H1 (cell line): ENCODE data around the gene PHC2. TPM values are rescaled to one million over a fixed set of nuclear protein-coding genes. Genes with fewer than 3 reads are reported as not detected.

Source experiments
- CTCF ChIA-PET: fragments of 300-600 bp; sonication (Branson Sonifier 250); formaldehyde crosslinking; loops from one replicate; lab custom pipeline; 2021; ENCODE audit not compliant: partially characterized antibody; lab: Charles Lee
- POLR2A ChIA-PET: fragments of 300-600 bp; sonication (Branson Sonifier 250); formaldehyde crosslinking; loops from one replicate; lab custom pipeline; 2021; ENCODE audit warnings: inconsistent platforms; ENCODE audit not compliant: partially characterized antibody; lab: Charles Lee
- DNase-seq, 2 experiments: peaks; one replicate each; pipeline versions ENCODE4 v3.0.0 to v3.0.0-alpha.2; 2010 to 2022; ENCODE audit warnings: low spot score in 2 of 2, low read depth in 1 of 2, mixed read lengths in 1 of 2
- FAIRE-seq: peaks from 2 replicates; lab custom pipeline; 2011; peaks lifted over from hg19 to GRCh38; lab: Jason Lieb, UNC
- H2AFZ ChIP-seq: 2 replicates; pipeline ENCODE4 v1.8.1; 2012; ENCODE audit warnings: low read length, inconsistent platforms
- H2AK5ac ChIP-seq: 2 replicates; pipeline ENCODE4 v1.6.1; 2013; ENCODE audit warnings: low read depth, low read length
- H2BK120ac ChIP-seq: replicated peaks from 2 replicates; pipeline ENCODE3; 2013; ENCODE audit warnings: low read depth, low read length, inconsistent platforms
- H2BK12ac ChIP-seq: 2 replicates; pipeline ENCODE4 v1.6.1; 2013; ENCODE audit warnings: low read depth, low read length
- H2BK15ac ChIP-seq: 2 replicates; pipeline ENCODE4 v1.6.1; 2013; ENCODE audit warnings: low read length
- H2BK20ac ChIP-seq: 2 replicates; pipeline ENCODE4 v1.6.1; 2013; ENCODE audit warnings: low read length
- H2BK5ac ChIP-seq: 2 replicates; pipeline ENCODE4 v1.6.1; 2013; ENCODE audit warnings: low read depth, low read length
- H3K14ac ChIP-seq: 2 replicates; pipeline ENCODE4 v1.6.1; 2013; ENCODE audit warnings: inconsistent platforms; ENCODE audit not compliant: insufficient read length
- H3K18ac ChIP-seq: 2 replicates; pipeline ENCODE4 v1.6.1; 2013; ENCODE audit warnings: low read length; ENCODE audit errors: extremely low read depth
- H3K23ac ChIP-seq: 2 replicates; pipeline ENCODE4 v1.6.1; 2013; ENCODE audit warnings: inconsistent platforms; ENCODE audit not compliant: insufficient read length
- H3K23me2 ChIP-seq: 2 replicates; pipeline ENCODE4 v1.6.1; 2013; ENCODE audit warnings: low read depth, low read length
- H3K27ac ChIP-seq: 2 replicates; pipeline ENCODE4 v1.6.1; 2011; ENCODE audit warnings: low read depth, low read length, inconsistent platforms
- H3K27me3 ChIP-seq, 4 experiments: replicated peaks in 1 of 4; 1 replicate in 1 of 4; 2 replicates in 3 of 4; pipeline versions ENCODE4 v1.6.1 to v1.8.1; 2011 to 2013; ENCODE audit warnings: low read length in 3 of 4, mild to moderate bottlenecking in 3 of 4, inconsistent platforms in 2 of 4, mixed read lengths in 2 of 4, moderate library complexity in 1 of 4; ENCODE audit not compliant: control insufficient read depth in 3 of 4, insufficient read depth in 3 of 4; ENCODE audit errors: extremely low read depth in 1 of 4
- H3K36me3 ChIP-seq, 4 experiments: 2 replicates each; pipeline versions ENCODE4 v1.6.1 to v1.8.1; 2011 to 2013; ENCODE audit warnings: mild to moderate bottlenecking in 4 of 4, low read length in 3 of 4, moderate library complexity in 2 of 4, control low read depth in 1 of 4, inconsistent platforms in 1 of 4; ENCODE audit not compliant: insufficient read depth in 4 of 4, control insufficient read depth in 2 of 4
- H3K4ac ChIP-seq: replicated peaks from 2 replicates; pipeline ENCODE3; 2013; ENCODE audit warnings: low read length, low read depth, mixed read lengths, inconsistent platforms; ENCODE audit not compliant: insufficient read length
- H3K4me1 ChIP-seq, 4 experiments: replicated peaks in 1 of 4; 1 replicate in 1 of 4; 2 replicates in 3 of 4; pipeline versions ENCODE4 v1.6.1 to v1.8.1; 2011 to 2013; ENCODE audit warnings: low read length in 3 of 4, inconsistent platforms in 2 of 4, mixed read lengths in 1 of 4; ENCODE audit not compliant: insufficient read depth in 4 of 4, control insufficient read depth in 3 of 4
- H3K4me2 ChIP-seq, 2 experiments: 2 replicates each; pipeline versions ENCODE4 v1.6.1 to v1.8.1; 2011 to 2013; ENCODE audit warnings: low read depth in 2 of 2, low read length in 2 of 2, control low read depth in 1 of 2, inconsistent platforms in 1 of 2, mild to moderate bottlenecking in 1 of 2; ENCODE audit not compliant: insufficient read depth in 1 of 2
- H3K4me3 ChIP-seq, 4 experiments: fragments of 200-600, 300-600 bp in 1 of 4; sonication (generic), shearing (Covaris generic), sonication (Bioruptor Twin) in 1 of 4; 2 replicates each; pipeline versions ENCODE4 v1.5.1 to v1.8.1; 2011 to 2016; ENCODE audit warnings: low read length in 4 of 4, low read depth in 3 of 4, control low read depth in 2 of 4, inconsistent platforms in 2 of 4, mild to moderate bottlenecking in 2 of 4, mixed read lengths in 1 of 4, moderate library complexity in 1 of 4; ENCODE audit not compliant: insufficient read depth in 2 of 4; ENCODE audit errors: extremely low read depth in 1 of 4
- H3K56ac ChIP-seq: replicated peaks from 2 replicates; pipeline ENCODE3; 2013; ENCODE audit warnings: low read depth, mild to moderate bottlenecking, mixed read lengths, low read length, inconsistent platforms; ENCODE audit not compliant: insufficient read length
- H3K79me1 ChIP-seq: 2 replicates; pipeline ENCODE4 v1.6.1; 2013; ENCODE audit warnings: low read depth, low read length, control low read depth
- H3K79me2 ChIP-seq, 2 experiments: 2 replicates each; pipeline versions ENCODE4 v1.6.1 to v1.8.1; 2012 to 2013; ENCODE audit warnings: low read length in 2 of 2, mild to moderate bottlenecking in 2 of 2, inconsistent platforms in 1 of 2; ENCODE audit not compliant: insufficient read depth in 2 of 2, control insufficient read depth in 1 of 2
- H3K9ac ChIP-seq, 4 experiments: replicated peaks in 1 of 4; 1 replicate in 1 of 4; 2 replicates in 3 of 4; pipeline versions ENCODE4 v1.6.1 to v1.8.1; 2011 to 2013; ENCODE audit warnings: low read depth in 3 of 4, low read length in 3 of 4, control low read depth in 2 of 4, mild to moderate bottlenecking in 2 of 4, moderate library complexity in 2 of 4, inconsistent platforms in 1 of 4; ENCODE audit errors: extremely low read depth in 1 of 4
- H3K9me3 ChIP-seq, 2 experiments: 2 replicates each; pipeline versions ENCODE4 v1.6.1 to v1.8.1; 2012 to 2013; ENCODE audit warnings: mild to moderate bottlenecking in 2 of 2, moderate library complexity in 2 of 2, control low read depth in 1 of 2, inconsistent platforms in 1 of 2, low read depth in 1 of 2, low read length in 1 of 2, mixed read lengths in 1 of 2; ENCODE audit not compliant: insufficient read depth in 2 of 2
- H4K20me1 ChIP-seq, 2 experiments: replicated peaks in 1 of 2; 2 replicates each; pipeline versions ENCODE3 to v1.8.1; 2011 to 2013; ENCODE audit warnings: inconsistent platforms in 2 of 2, low read length in 2 of 2, mild to moderate bottlenecking in 1 of 2; ENCODE audit not compliant: insufficient read depth in 2 of 2, control insufficient read depth in 1 of 2
- H4K5ac ChIP-seq: 2 replicates; pipeline ENCODE4 v1.6.1; 2013; ENCODE audit warnings: low read length, low read depth, mixed read lengths, inconsistent platforms; ENCODE audit not compliant: insufficient read length
- H4K8ac ChIP-seq: 2 replicates; pipeline ENCODE4 v1.8.0; 2013; ENCODE audit warnings: mild to moderate bottlenecking, moderate library complexity, low read length, inconsistent platforms; ENCODE audit not compliant: insufficient read depth; ENCODE audit errors: extremely low read depth
- H4K91ac ChIP-seq: replicated peaks from 2 replicates; pipeline ENCODE3; 2013; ENCODE audit warnings: low read length, mixed read lengths, inconsistent platforms; ENCODE audit not compliant: insufficient read length
- GABPA ChIP-seq: IDR thresholded peaks from 2 replicates; pipeline ENCODE4 v1.6.1; 2011; ENCODE audit warnings: mild to moderate bottlenecking, low read length, moderate library complexity, borderline replicate concordance; ENCODE audit not compliant: insufficient read depth
- NRF1 ChIP-seq: IDR thresholded peaks from 2 replicates; pipeline ENCODE4 v1.6.1; 2011; ENCODE audit warnings: mild to moderate bottlenecking, low read depth, low read length, improper control_type of control experiment
- POU5F1 ChIP-seq: IDR thresholded peaks from 2 replicates; pipeline ENCODE4 v1.6.1; 2011; ENCODE audit warnings: low read depth, mild to moderate bottlenecking, low read length, moderate library complexity
- RAD21 ChIP-seq, 2 experiments: IDR thresholded peaks in 1 of 2; conservative IDR thresholded peaks in 1 of 2; 2 replicates each; pipeline ENCODE4 v1.6.1; 2011; ENCODE audit warnings: low read depth in 2 of 2, low read length in 2 of 2, improper control_type of control experiment in 1 of 2, inconsistent platforms in 1 of 2, mild to moderate bottlenecking in 1 of 2, moderate library complexity in 1 of 2
- WGBS, 2 experiments: shearing (Covaris generic) in 1 of 2; methylation state at CpG; one replicate each; pipeline versions ENCODE4 v1.1.6 to v1.1.7; 2013 to 2015; ENCODE audit warnings: low lambda C conversion rate in 2 of 2, mixed read lengths in 2 of 2, inconsistent platforms in 1 of 2, low coverage in 1 of 2, missing lambda C conversion rate in 1 of 2; ENCODE audit not compliant: insufficient replicate concordance in 2 of 2, insufficient coverage in 1 of 2, insufficient read length in 1 of 2; ENCODE audit errors: extremely low coverage in 1 of 2, missing lambda C conversion rate in 1 of 2; 5-methylcytosine and 5-hydroxymethylcytosine counted together
- polyA plus RNA-seq, 7 experiments: library from polyadenylated mRNA; depleted of rRNA in 3 of 7; stranded (reverse) in 5 of 7; unstranded in 2 of 7; fragments of >200 nt in 5 of 7; fragments of 200-250 nt in 2 of 7; gene quantifications; 1 replicate in 5 of 7; 2 replicates in 1 of 7; 4 replicates in 1 of 7; pipeline versions ENCODE4 v1.2.1 to v1.2.3, GENCODE V29; 2011 to 2013; ENCODE audit warnings: missing spikeins in 2 of 7, mixed read lengths in 2 of 7
- total RNA-seq: library from RNA; stranded (reverse); fragmentation: NEBNext Ultra II Directional; extraction: Animal tissue kit (Norgen Biotek cat#: 25700); gene quantifications from 2 replicates; pipeline ENCODE4 v1.2.1, GENCODE V29; 2021

Gene PHC2
- total and polyA plus RNA-seq, 2 of the 8 experiments (the other 6 are each of a cell fraction or from before 2014, with no cell fraction given) = 5.6 to 14.2 TPM

DNA sequence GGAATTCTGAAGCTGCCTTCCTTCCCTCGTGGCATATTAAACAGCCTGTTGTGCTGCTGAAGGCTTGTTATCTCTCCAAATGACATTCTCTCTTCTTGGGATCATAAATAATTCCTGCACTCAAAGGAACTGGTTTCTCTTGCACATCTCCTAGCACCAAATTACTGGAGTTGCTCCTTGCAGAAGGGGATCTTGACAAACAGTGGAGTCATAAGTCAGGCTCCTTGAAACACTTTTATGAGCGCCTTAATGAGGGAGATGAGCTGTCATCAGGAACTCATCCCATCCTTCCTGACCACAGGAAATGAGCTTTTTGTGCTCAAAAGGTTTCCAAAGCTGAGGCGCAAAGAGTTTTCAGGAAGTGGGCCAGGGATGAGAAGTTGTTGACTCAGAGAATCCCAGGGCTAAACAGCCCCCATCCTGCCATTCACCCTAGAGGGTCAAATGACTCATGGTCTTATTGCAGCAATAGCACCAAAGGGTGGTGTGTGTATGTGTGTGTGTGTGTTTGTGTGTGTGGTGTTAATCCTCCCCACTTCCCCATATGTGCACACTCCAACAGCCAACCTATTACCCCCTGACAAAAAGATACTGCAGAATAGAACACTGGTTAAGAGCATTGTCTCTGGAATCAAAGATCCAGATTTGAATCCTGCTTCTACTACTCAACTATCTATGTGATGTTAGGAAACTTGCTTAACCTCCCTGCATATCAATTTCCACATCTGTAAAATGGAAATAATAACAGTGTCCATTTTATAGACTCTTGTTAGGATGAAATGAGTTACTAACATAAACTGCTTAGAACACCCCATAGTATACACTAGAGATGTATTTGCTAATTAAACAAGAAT lies 2.8 kb upstream of the PHC2 start:
- no peak overlapping the region for H2BK15ac ChIP-seq
- no peak for DNase-seq
- H4K5ac ChIP-seq = no peak overlapping the region
- no peak overlapping the region for H3K4me3 ChIP-seq
- no peak overlapping the region for H3K23ac ChIP-seq
- 87% methylated on average over 3 of the region's 3 CpGs; no CpG with 5 or more reads in 1 of the 2 experiments for WGBS, 2 experiments
- H3K79me2 ChIP-seq = no peaks in the 10 kb centered on the region
- H3K4me2 ChIP-seq = no peak overlapping the region
- H4K20me1 ChIP-seq = no peaks in the 10 kb centered on the region
- peaks cover 0 to 22% (median 13%) of the 10 kb centered on the region in 4 experiments; a peak in 5 of 7 replicates for H3K27me3 ChIP-seq
- H3K23me2 ChIP-seq = peaks cover 5% of the 10 kb centered on the region; the same call in 1 of the 2 replicates
- H3K4me1 ChIP-seq = peaks cover 0 to 15% (median 5%) of the 10 kb centered on the region in 4 experiments
- no peak overlapping the region for H4K91ac ChIP-seq
- no peak overlapping the region for H2AFZ ChIP-seq
- TF ChIP-seq NRF1 = no peak
- no peak for TF ChIP-seq RAD21 (IDR thresholded peaks at IDR 0.05 in 1 of 2, conservative IDR thresholded peaks at IDR 0.05 in 1 of 2; ENCODE audit: low read depth in 2 of 2, low read length in 2 of 2)
- no peak for TF ChIP-seq POU5F1
- TF ChIP-seq GABPA = no peak
- TF ChIP-seq, all 59 proteins: peak for 0
- no peak overlapping the region for H2BK20ac ChIP-seq
- no peak overlapping the region for H3K27ac ChIP-seq
- no peak overlapping the region for H2BK120ac ChIP-seq
- no peak overlapping the region for H4K8ac ChIP-seq
- H3K4ac ChIP-seq = no peak overlapping the region
- H3K9ac ChIP-seq = no peak overlapping the region
- H3K56ac ChIP-seq = no peak overlapping the region
- no peak overlapping the region for H2BK5ac ChIP-seq
- no peaks in the 10 kb centered on the region for H3K9me3 ChIP-seq
- CTCF ChIA-PET = interaction anchor here (1.2 to 2.7 kb wide), 3 partner anchors 21 to 135 kb away, joined by 3 to 12 read pairs (median 5); no protein-coding TSS in a partner anchor
- no peak for FAIRE-seq
- no peak overlapping the region for H3K14ac ChIP-seq
- H3K36me3 ChIP-seq = no peaks in the 10 kb centered on the region
- POLR2A ChIA-PET = no interaction called here
- H2BK12ac ChIP-seq = no peak overlapping the region
- H3K18ac ChIP-seq = no peak overlapping the region
- no peaks in the 10 kb centered on the region for H3K79me1 ChIP-seq
- H2AK5ac ChIP-seq = no peak overlapping the region
